Parathyroid adenoma (tissue), 2 donors: ENCODE results near the gene USP37.

ENCODE experiments used
- H2AFZ ChIP-seq: fragments of 300-600 bp; sonication (generic); one replicate; pipeline ENCODE4 v1.7.0; 2017; ENCODE audit warnings: antibody characterized with exemption, mild to moderate bottlenecking
- H3K27ac ChIP-seq: fragments of 300-600 bp; sonication (generic); one replicate; pipeline ENCODE4 v1.7.0; 2017
- H3K27me3 ChIP-seq: fragments of 300-600 bp; sonication (generic); one replicate; pipeline ENCODE4 v1.7.0; 2017; ENCODE audit warnings: low read length; ENCODE audit not compliant: control insufficient read depth, insufficient read depth
- H3K36me3 ChIP-seq: fragments of 300-600 bp; sonication (generic); one replicate; pipeline ENCODE4 v1.7.0; 2017; ENCODE audit warnings: low read length; ENCODE audit not compliant: control insufficient read depth, insufficient read depth
- H3K4me1 ChIP-seq: fragments of 300-600 bp; sonication (generic); one replicate; pipeline ENCODE4 v1.7.0; 2017; ENCODE audit warnings: control low read depth
- H3K4me2 ChIP-seq: fragments of 300-600 bp; sonication (generic); one replicate; pipeline ENCODE4 v1.7.0; 2017; ENCODE audit warnings: low read length
- H3K4me3 ChIP-seq: fragments of 300-600 bp; sonication (generic); one replicate; pipeline ENCODE4 v1.7.0; 2017; ENCODE audit warnings: low read depth, low read length
- H3K79me2 ChIP-seq: fragments of 300-600 bp; sonication (generic); one replicate; pipeline ENCODE4 v1.7.0; 2017; ENCODE audit warnings: control low read depth
- H3K9ac ChIP-seq: fragments of 300-600 bp; sonication (generic); one replicate; pipeline ENCODE4 v1.7.0; 2017; ENCODE audit warnings: mild to moderate bottlenecking
- H3K9me3 ChIP-seq: fragments of 300-600 bp; sonication (generic); one replicate; pipeline ENCODE4 v1.7.0; 2017; ENCODE audit warnings: low read length; ENCODE audit not compliant: control insufficient read depth
- TF ChIP-seq, protein P1 (sequence below): fragments of 300-600 bp; sonication (generic); IDR thresholded peaks from one replicate; pipeline ENCODE4 v1.7.0; 2017; ENCODE audit warnings: antibody characterized with exemption, mild to moderate bottlenecking
- donor health status: primary hyperparathyroidism.

Gene USP37

GRCh38 chr2:218485986-218486667 is 82.0 kb downstream of the USP37 start:
- Histone ChIP-seq H3K27ac (no peak overlapping the region), H2AFZ (no peak overlapping the region), H3K9ac (no peak overlapping the region), H3K4me2 (no peak overlapping the region), H3K36me3 (no peaks in the 10 kb centered on the region), H3K27me3 (no peaks in the 10 kb centered on the region), H3K4me3 (no peak overlapping the region), H3K4me1 (no peaks in the 10 kb centered on the region), H3K79me2 (peaks cover 2% of the 10 kb centered on the region), H3K9me3 (no peaks in the 10 kb centered on the region)
- TF ChIP-seq, protein P1, sequence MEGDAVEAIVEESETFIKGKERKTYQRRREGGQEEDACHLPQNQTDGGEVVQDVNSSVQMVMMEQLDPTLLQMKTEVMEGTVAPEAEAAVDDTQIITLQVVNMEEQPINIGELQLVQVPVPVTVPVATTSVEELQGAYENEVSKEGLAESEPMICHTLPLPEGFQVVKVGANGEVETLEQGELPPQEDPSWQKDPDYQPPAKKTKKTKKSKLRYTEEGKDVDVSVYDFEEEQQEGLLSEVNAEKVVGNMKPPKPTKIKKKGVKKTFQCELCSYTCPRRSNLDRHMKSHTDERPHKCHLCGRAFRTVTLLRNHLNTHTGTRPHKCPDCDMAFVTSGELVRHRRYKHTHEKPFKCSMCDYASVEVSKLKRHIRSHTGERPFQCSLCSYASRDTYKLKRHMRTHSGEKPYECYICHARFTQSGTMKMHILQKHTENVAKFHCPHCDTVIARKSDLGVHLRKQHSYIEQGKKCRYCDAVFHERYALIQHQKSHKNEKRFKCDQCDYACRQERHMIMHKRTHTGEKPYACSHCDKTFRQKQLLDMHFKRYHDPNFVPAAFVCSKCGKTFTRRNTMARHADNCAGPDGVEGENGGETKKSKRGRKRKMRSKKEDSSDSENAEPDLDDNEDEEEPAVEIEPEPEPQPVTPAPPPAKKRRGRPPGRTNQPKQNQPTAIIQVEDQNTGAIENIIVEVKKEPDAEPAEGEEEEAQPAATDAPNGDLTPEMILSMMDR, result no peak

- Histone ChIP-seq H3K79me2 (no peaks in the 10 kb centered on the region), H3K27ac (no peak overlapping the region), H3K4me1 (no peaks in the 10 kb centered on the region), H3K27me3 (no peaks in the 10 kb centered on the region), H3K4me3 (no peak overlapping the region), H3K36me3 (no peaks in the 10 kb centered on the region), H2AFZ (no peak overlapping the region), H3K4me2 (no peak overlapping the region), H3K9me3 (no peaks in the 10 kb centered on the region), H3K9ac (no peak overlapping the region)
- TF ChIP-seq, protein P1, result no peak
These were observed 85.5 kb downstream of the USP37 start for GRCh38 chr2:218482651-218483050.

GRCh38 chr2:218479595-218479994 is 88.6 kb downstream of the USP37 start:
- H3K9ac ChIP-seq, result no peak overlapping the region
- no peaks in the 10 kb centered on the region for H3K79me2 ChIP-seq
- no peak overlapping the region for H2AFZ ChIP-seq
- TF ChIP-seq, protein P1, result no peak
- no peak overlapping the region for H3K4me3 ChIP-seq
- H3K4me1 ChIP-seq, result no peaks in the 10 kb centered on the region
- no peak overlapping the region for H3K4me2 ChIP-seq
- no peaks in the 10 kb centered on the region for H3K9me3 ChIP-seq
- H3K27me3 ChIP-seq, result no peaks in the 10 kb centered on the region
- H3K27ac ChIP-seq, result no peak overlapping the region
- no peaks in the 10 kb centered on the region for H3K36me3 ChIP-seq

GRCh38 chr2:218478544-218478943 is 89.6 kb downstream of the USP37 start:
- Histone ChIP-seq H3K4me2 (no peak overlapping the region), H3K27ac (no peak overlapping the region), H2AFZ (no peak overlapping the region), H3K9me3 (no peaks in the 10 kb centered on the region), H3K36me3 (no peaks in the 10 kb centered on the region), H3K9ac (no peak overlapping the region), H3K4me3 (no peak overlapping the region), H3K4me1 (no peaks in the 10 kb centered on the region), H3K27me3 (no peaks in the 10 kb centered on the region), H3K79me2 (no peaks in the 10 kb centered on the region)
- TF ChIP-seq, protein P1, result no peak

- H3K36me3 ChIP-seq, result no peaks in the 10 kb centered on the region
- H3K27me3 ChIP-seq, result no peaks in the 10 kb centered on the region
- no peak overlapping the region for H3K9ac ChIP-seq
- TF ChIP-seq, protein P1, result no peak
- H3K79me2 ChIP-seq, result no peaks in the 10 kb centered on the region
- H3K4me2 ChIP-seq, result no peak overlapping the region
- no peak overlapping the region for H3K27ac ChIP-seq
- no peak overlapping the region for H3K4me3 ChIP-seq
- no peak overlapping the region for H2AFZ ChIP-seq
- no peaks in the 10 kb centered on the region for H3K4me1 ChIP-seq
- no peaks in the 10 kb centered on the region for H3K9me3 ChIP-seq
These were observed 90.9 kb downstream of the USP37 start for GRCh38 chr2:218477247-218477646.
